CD4-positive, alpha-beta T cell treated with Interleukin-2 at 100 ng/mL for 4 hours (primary cell): Measurements from ENCODE around the gene BANP.
"Not testable (repeated sequence)": the region's sequence is repeated elsewhere in the genome, so short reads cannot be mapped to it uniquely, and the experiment has no call there.

ENCODE experiments used
- DNase-seq: peaks from one replicate; pipeline ENCODE4 v3.0.0-alpha.2; 2020; ENCODE audit warnings: low spot score

Gene BANP

GRCh38 chr16:88065747-88066142, 114.5 kb downstream of the BANP start:
- DNase-seq: no peak

- DNase-seq: no peak
Observed at GRCh38 chr16:88066234-88066633, 115.0 kb downstream of the BANP start.

- no peak for DNase-seq
Observed at GRCh38 chr16:88066680-88067529, 115.7 kb downstream of the BANP start.

GRCh38 chr16:88067530-88068411, 116.5 kb downstream of the BANP start:
- DNase-seq: no peak

- DNase-seq: no peak
Observed at GRCh38 chr16:88068476-88069396, 117.5 kb downstream of the BANP start.

- DNase-seq: no peak
Observed at GRCh38 chr16:88069397-88070168, 118.3 kb downstream of the BANP start.

- DNase-seq: no peak
Observed at GRCh38 chr16:88070341-88070740, 119.1 kb downstream of the BANP start.

- no peak for DNase-seq
Observed at GRCh38 chr16:88070989-88071625, 119.9 kb downstream of the BANP start.

- no peak for DNase-seq
Observed at GRCh38 chr16:88071908-88072307, 120.7 kb downstream of the BANP start.

- no peak for DNase-seq
Observed at GRCh38 chr16:88072571-88073001, 121.4 kb downstream of the BANP start.

GRCh38 chr16:88073201-88073721, 122.0 kb downstream of the BANP start:
- no peak for DNase-seq

- DNase-seq: no peak
Observed at GRCh38 chr16:88074041-88074440, 122.8 kb downstream of the BANP start.

- DNase-seq: no peak
Observed at GRCh38 chr16:88076211-88076931, 125.1 kb downstream of the BANP start.

GRCh38 chr16:88076932-88077320, 125.7 kb downstream of the BANP start:
- not testable (repeated sequence) for DNase-seq

GRCh38 chr16:88077328-88078108, 126.3 kb downstream of the BANP start:
- no peak for DNase-seq

- DNase-seq: no peak
Observed at GRCh38 chr16:88078111-88078775, 127.0 kb downstream of the BANP start.

- DNase-seq: no peak
Observed at GRCh38 chr16:88083582-88083981, 132.3 kb downstream of the BANP start.

GRCh38 chr16:88084881-88085280, 133.6 kb downstream of the BANP start:
- DNase-seq: no peak
